HCT116 (cell line): Measurements from ENCODE around the gene SLC5A1. TPM values are rescaled to one million over a fixed set of nuclear protein-coding genes. Genes with fewer than 3 reads are reported as not detected.
A peak's percentile ranks its signal among the peaks of the same experiment; 100 is the strongest.

ENCODE experiments used
- ATAC-seq: fragments of 200-7000 bp; cut with Tn5 transposase; 2 replicates; pipeline ENCODE4 v1.9.1; 2020; ENCODE audit warnings: mild to moderate bottlenecking, moderate library complexity
- BruUV-seq: library from RNA; stranded (reverse); fragments of 400-500 nt; replicated peaks from 2 replicates; lab custom pipeline; 2021; lab: Mats Ljungman, UMichigan
- CTCF ChIA-PET: fragments of 300-600 bp; sonication (Branson Sonifier 250); formaldehyde crosslinking; loops from one replicate; lab custom pipeline; 2021; ENCODE audit warnings: antibody characterized with exemption; lab: Charles Lee
- POLR2A ChIA-PET: fragments of 300-600, 350-600 bp; sonication (Branson Sonifier 250); formaldehyde crosslinking; loops from one replicate; lab custom pipeline; 2021; ENCODE audit warnings: antibody characterized with exemption; lab: Charles Lee
- RAD21 ChIA-PET, 2 experiments: fragments of 300-600 bp; sonication (Branson Sonifier 250); formaldehyde crosslinking; loops; one replicate each; lab custom pipeline; 2023; ENCODE audit warnings: low total read pairs in 2 of 2; ENCODE audit not compliant: uncharacterized antibody in 2 of 2, unreplicated experiment in 2 of 2, low non-redundant PET in 1 of 2; lab: Charles Lee
- DNase-seq: peaks from one replicate; pipeline ENCODE4 v3.0.0-alpha.2; 2010; ENCODE audit warnings: low read depth, low spot score
- H2AFZ ChIP-seq: fragments of 200-600 bp; shearing (Covaris generic), sonication (generic); 2 replicates; pipeline ENCODE4 v1.6.1; 2017; ENCODE audit warnings: low read depth, mixed run types, mixed read lengths, antibody characterized with exemption, low read length; ENCODE audit not compliant: poor library complexity, severe bottlenecking
- H3K27ac ChIP-seq: 2 replicates; pipeline ENCODE4 v1.5.1; 2012; ENCODE audit warnings: low read depth, low read length
- H3K27me3 ChIP-seq: fragments of 200-600 bp; sonication (generic); 2 replicates; pipeline ENCODE4 v1.6.1; 2016; ENCODE audit warnings: mixed run types, low read length, mixed read lengths; ENCODE audit not compliant: insufficient read depth
- H3K36me3 ChIP-seq, 2 experiments: fragments of 200-500 bp in 1 of 2; fragments of 200-600 bp in 1 of 2; sonication (Bioruptor generic) in 1 of 2; sonication (generic) in 1 of 2; 2 replicates each; pipeline versions ENCODE4 v1.5.1 to v1.6.1; 2014 to 2016; ENCODE audit warnings: low read length in 2 of 2, inconsistent platforms in 1 of 2, mixed read lengths in 1 of 2, mixed run types in 1 of 2; ENCODE audit not compliant: insufficient read depth in 2 of 2, control insufficient read depth in 1 of 2
- H3K4me1 ChIP-seq, 2 experiments: fragments of 200-600 bp in 1 of 2; sonication (generic) in 1 of 2; 2 replicates each; pipeline versions ENCODE4 v1.5.1 to v1.6.1; 2012 to 2017; ENCODE audit warnings: low read length in 2 of 2, inconsistent platforms in 1 of 2, mild to moderate bottlenecking in 1 of 2, mixed read lengths in 1 of 2, mixed run types in 1 of 2, moderate library complexity in 1 of 2; ENCODE audit not compliant: insufficient read depth in 2 of 2, control insufficient read depth in 1 of 2
- H3K4me2 ChIP-seq: fragments of 200-600 bp; sonication (generic); 2 replicates; pipeline ENCODE4 v1.6.1; 2017; ENCODE audit warnings: mixed run types, low read length, mixed read lengths
- H3K4me3 ChIP-seq, 2 experiments: fragments of 200-600 bp in 1 of 2; sonication (generic) in 1 of 2; replicated peaks in 1 of 2; 2 replicates each; pipeline ENCODE4 v1.5.1; 2011 to 2016; ENCODE audit warnings: low read length in 2 of 2, control low read depth in 1 of 2, low read depth in 1 of 2, mild to moderate bottlenecking in 1 of 2, mixed read lengths in 1 of 2, mixed run types in 1 of 2
- H3K79me2 ChIP-seq: fragments of 200-600 bp; sonication (generic); 2 replicates; pipeline ENCODE4 v1.6.1; 2017; ENCODE audit warnings: mild to moderate bottlenecking, mixed run types, low read length, moderate library complexity, mixed read lengths; ENCODE audit not compliant: insufficient read depth
- H3K9ac ChIP-seq: fragments of 200-600 bp; sonication (generic); 2 replicates; pipeline ENCODE4 v1.6.1; 2016; ENCODE audit warnings: low read length, mixed read lengths
- H3K9me2 ChIP-seq: fragments of 200-600 bp; sonication (generic), shearing (Covaris generic); 2 replicates; pipeline ENCODE4 v1.6.1; 2017; ENCODE audit warnings: mixed run types, mild to moderate bottlenecking, moderate library complexity; ENCODE audit not compliant: insufficient read depth
- H3K9me3 ChIP-seq, 2 experiments: fragments of 200-500 bp in 1 of 2; fragments of 200-600 bp in 1 of 2; sonication (Bioruptor generic) in 1 of 2; sonication (generic) in 1 of 2; 2 replicates each; pipeline ENCODE4 v1.6.1; 2014 to 2017; ENCODE audit warnings: low read length in 2 of 2, mixed read lengths in 2 of 2, inconsistent platforms in 1 of 2, low read depth in 1 of 2, mild to moderate bottlenecking in 1 of 2, mixed run types in 1 of 2, moderate library complexity in 1 of 2; ENCODE audit not compliant: control insufficient read depth in 1 of 2, insufficient read depth in 1 of 2
- H4K20me1 ChIP-seq: fragments of 200-600 bp; sonication (generic), shearing (Covaris generic); 2 replicates; pipeline ENCODE4 v1.6.1; 2017; ENCODE audit warnings: mixed run types, mild to moderate bottlenecking, moderate library complexity; ENCODE audit not compliant: insufficient read depth
- CTCF ChIP-seq, 3 experiments: fragments of 200-600 bp in 1 of 3; sonication (generic) in 1 of 3; IDR thresholded peaks in 2 of 3; conservative IDR thresholded peaks in 1 of 3; 2 replicates each; pipeline ENCODE4 v1.5.1; 2012 to 2017; ENCODE audit warnings: low read depth in 2 of 3, low read length in 2 of 3, antibody characterized with exemption in 1 of 3, borderline replicate concordance in 1 of 3, control low read depth in 1 of 3, mild to moderate bottlenecking in 1 of 3, mixed read lengths in 1 of 3, mixed run types in 1 of 3, moderate library complexity in 1 of 3; ENCODE audit not compliant: insufficient read depth in 1 of 3
- RAD21 ChIP-seq: IDR thresholded peaks from 2 replicates; pipeline ENCODE4 v1.6.1; 2012; ENCODE audit warnings: low read depth, mild to moderate bottlenecking
- REST ChIP-seq: IDR thresholded peaks from 2 replicates; pipeline ENCODE4 v1.6.1; 2012; ENCODE audit warnings: low read depth
- SIN3A ChIP-seq: IDR thresholded peaks from 2 replicates; pipeline ENCODE4 v1.6.1; 2012; ENCODE audit warnings: low read depth
- intact Hi-C: fragments of 100-400 bp; cut with micrococcal nuclease; formaldehyde crosslinking; loops from 2 replicates; pipeline ENCODE4 v1.10.0; 2022
- total RNA-seq: library from RNA; stranded (reverse); gene quantifications from one replicate; pipeline ENCODE4 v1.2.1, GENCODE V29; 2021; ENCODE audit not compliant: unreplicated experiment

The SLC5A1 gene
- total RNA-seq, 1 experiment from 2014 or later, result 0.32 TPM

- no peak overlapping the region for H3K27ac ChIP-seq
- BruUV-seq, result no TSS peak
- CTCF ChIA-PET, result no interaction called here
- POLR2A ChIA-PET, result no interaction called here
- no peaks in the 10 kb centered on the region for H3K27me3 ChIP-seq
- no peak overlapping the region for H2AFZ ChIP-seq
- intact Hi-C loops, result loop anchor here (2.0 kb wide), 1 partner anchor 147 kb away; no protein-coding TSS in a partner anchor
- ATAC-seq (peak; percentile 92), DNase-seq (no peak)
- H3K36me3 ChIP-seq, result no peaks in the 10 kb centered on the region
- H3K9me3 ChIP-seq, result no peaks in the 10 kb centered on the region
- H4K20me1 ChIP-seq, result no peaks in the 10 kb centered on the region
- RAD21 ChIA-PET, result no interaction called here
- peak; percentile 34 for TF ChIP-seq RAD21
- no peak for TF ChIP-seq SIN3A
- TF ChIP-seq CTCF (IDR thresholded peaks at IDR 0.05 in 2 of 3, conservative IDR thresholded peaks at IDR 0.05 in 1 of 3; ENCODE audit: borderline replicate concordance in 1 of 3, insufficient read depth in 1 of 3, low read depth in 2 of 3, low read length in 2 of 3), result peak; percentile 18 to 60 (median 59); a peak in 5 of 6 replicates
- H3K9ac ChIP-seq, result no peak overlapping the region
- no peaks in the 10 kb centered on the region for H3K4me1 ChIP-seq
- H3K79me2 ChIP-seq, result no peaks in the 10 kb centered on the region
- H3K4me2 ChIP-seq, result no peak overlapping the region
- H3K4me3 ChIP-seq, result no peak overlapping the region
- H3K9me2 ChIP-seq, result no peaks in the 10 kb centered on the region
These were observed 80.6 kb downstream of the SLC5A1 start for GRCh38 chr22:32123657-32124056.

- intact Hi-C loops, result no loop called here
- no peak overlapping the region for H2AFZ ChIP-seq
These were observed 84.8 kb downstream of the SLC5A1 start for GRCh38 chr22:32127904-32128303.

More at GRCh38 chr22:32127904-32128303, 84.8 kb downstream of the SLC5A1 start:
- Histone ChIP-seq H3K9me2 (no peaks in the 10 kb centered on the region), H3K4me3 (no peak overlapping the region), H3K27ac (no peak overlapping the region), H3K4me1 (no peaks in the 10 kb centered on the region), H3K36me3 (no peaks in the 10 kb centered on the region), H3K79me2 (no peaks in the 10 kb centered on the region), H3K27me3 (no peaks in the 10 kb centered on the region), H4K20me1 (no peaks in the 10 kb centered on the region), H3K9ac (no peak overlapping the region), H3K9me3 (no peaks in the 10 kb centered on the region), H3K4me2 (no peak overlapping the region)
- ATAC-seq (no peak), DNase-seq (no peak)
- BruUV-seq, result no TSS peak
- CTCF ChIA-PET, result no interaction called here
- RAD21 ChIA-PET, result no interaction called here
- POLR2A ChIA-PET, result no interaction called here
- TF ChIP-seq CTCF (IDR thresholded peaks at IDR 0.05 in 2 of 3, conservative IDR thresholded peaks at IDR 0.05 in 1 of 3; ENCODE audit: borderline replicate concordance in 1 of 3, insufficient read depth in 1 of 3, low read depth in 2 of 3, low read length in 2 of 3) (peak in 2 of 3 experiments; percentile 32 to 40; a peak in 4 of 6 replicates), REST (no peak)
